ENCODE data around the gene PER2. TPM values are rescaled to one million over a fixed set of nuclear protein-coding genes. Genes with fewer than 3 reads are reported as not detected.
A peak's percentile ranks its signal among the peaks of the same experiment; 100 is the strongest.

Gene PER2
- total and polyA plus RNA-seq, 12 donors, result 1.4 to 19.0 (median 7.1) TPM

- intact Hi-C loops (cut with DNase I), result loop anchor here in 6 of 10 donors (5.0 to 10.0 kb wide), 4 partner anchors 96 to 406 kb away; partner anchors contain the start of gene RAMP1 (in 4 of the 6)
- peak overlapping the region in 1 of 10 donors; percentile 3 for H3K27ac ChIP-seq
- no peaks in the 10 kb centered on the region for H3K27me3 ChIP-seq
- 34 to 53% methylated on average over 18 of the region's 18 CpGs for WGBS, 2 donors
- TF ChIP-seq CTCF (IDR thresholded peaks at IDR 0.05), result no peak
- DNase-seq (peak in 1 of 2 donors; percentile 49), ATAC-seq (peak; percentile 4 to 57 (median 28))
- peaks cover 0 to 91% (median 55%) of the 10 kb centered on the region in 9 donors for H3K36me3 ChIP-seq
- H3K4me1 ChIP-seq, result peaks cover 3 to 42% (median 29%) of the 10 kb centered on the region in 9 donors
- no peaks in the 10 kb centered on the region for H3K9me3 ChIP-seq
- no peak overlapping the region for H3K4me3 ChIP-seq
These were observed 27.5 kb downstream of the PER2 start for GRCh38 chr2:238260883-238261282.

- 89 to 90% methylated on average over 21 of the region's 21 CpGs for WGBS, 2 donors
- no peak for TF ChIP-seq CTCF (IDR thresholded peaks at IDR 0.05)
- Histone ChIP-seq H3K27ac (no peak overlapping the region), H3K9me3 (no peaks in the 10 kb centered on the region), H3K36me3 (peaks cover 0 to 91% (median 56%) of the 10 kb centered on the region in 9 donors), H3K27me3 (no peaks in the 10 kb centered on the region), H3K4me1 (peaks cover 3 to 37% (median 24%) of the 10 kb centered on the region in 9 donors), H3K4me3 (no peak overlapping the region)
- ATAC-seq (no peak), DNase-seq (peak in 1 of 2 donors; percentile 16)
- intact Hi-C loops (cut with DNase I), result loop anchor here in 7 of 10 donors (5.0 to 10.0 kb wide), 7 partner anchors 75 to 405 kb away; partner anchors contain the start of genes RAMP1 (in 4 of the 7) and SCLY (in 1 of the 7)
These were observed 29.1 kb downstream of the PER2 start for GRCh38 chr2:238259061-238260020.

- Histone ChIP-seq H3K27ac (no peak overlapping the region), H3K27me3 (no peaks in the 10 kb centered on the region), H3K36me3 (peaks cover 0 to 98% (median 69%) of the 10 kb centered on the region in 9 donors), H3K4me3 (no peak overlapping the region), H3K9me3 (no peaks in the 10 kb centered on the region), H3K4me1 (peaks cover 0 to 24% (median 14%) of the 10 kb centered on the region in 9 donors)
- no peak for TF ChIP-seq CTCF (IDR thresholded peaks at IDR 0.05)
- ATAC-seq (no peak), DNase-seq (peak in 1 of 2 donors; percentile 2)
- intact Hi-C loops (cut with DNase I), result loop anchor here in 2 of 10 donors (10.0 kb wide), 3 partner anchors 73 to 393 kb away; partner anchors contain the start of gene SCLY (in 1 of the 2)
- 90 to 93% methylated on average over 15 of the region's 15 CpGs for WGBS, 2 donors
These were observed 30.4 kb downstream of the PER2 start for GRCh38 chr2:238257786-238258700.
